Measurements from ENCODE around the gene STARD13.
A peak's percentile ranks its signal among the peaks of the same experiment; 100 is the strongest.
"Not testable (repeated sequence)": the region's sequence is repeated elsewhere in the genome, so short reads cannot be mapped to it uniquely, and the experiment has no call there.

STARD13 gene

DNA sequence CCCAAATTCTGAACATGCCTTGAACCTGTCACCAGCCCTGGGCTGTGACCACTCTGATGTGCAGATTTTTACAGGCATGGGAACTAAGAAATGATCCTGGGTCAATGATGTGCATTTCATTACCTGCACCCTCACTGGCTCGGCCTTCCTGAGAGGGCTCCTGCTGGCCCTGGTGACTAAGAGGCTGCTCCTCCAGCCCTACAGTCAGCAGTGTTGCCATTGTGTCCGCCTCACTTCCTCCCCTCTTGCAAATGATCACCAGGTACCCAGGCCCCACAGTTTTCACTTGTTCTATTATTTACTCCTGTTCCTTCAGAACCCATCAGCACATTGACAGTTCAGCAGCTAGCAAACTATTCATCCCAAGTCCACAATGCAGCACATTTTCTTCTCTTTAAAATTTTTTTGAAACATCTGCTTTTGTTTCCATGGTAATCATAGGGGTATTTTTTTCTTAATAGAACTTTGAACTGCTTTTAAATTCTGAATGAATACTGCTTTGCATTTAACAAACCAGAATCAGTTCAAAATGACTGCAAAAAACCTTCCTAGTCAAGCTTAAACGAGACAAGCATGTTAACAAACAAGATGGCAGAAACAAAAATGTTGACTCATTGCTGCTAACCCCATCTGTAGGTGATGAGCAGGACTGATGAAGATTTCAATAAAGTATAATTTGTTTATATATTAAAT is 29.3 kb downstream of the STARD13 start:
- no peak for DNase-seq (ENCODE audit: low spot score)

DNA sequence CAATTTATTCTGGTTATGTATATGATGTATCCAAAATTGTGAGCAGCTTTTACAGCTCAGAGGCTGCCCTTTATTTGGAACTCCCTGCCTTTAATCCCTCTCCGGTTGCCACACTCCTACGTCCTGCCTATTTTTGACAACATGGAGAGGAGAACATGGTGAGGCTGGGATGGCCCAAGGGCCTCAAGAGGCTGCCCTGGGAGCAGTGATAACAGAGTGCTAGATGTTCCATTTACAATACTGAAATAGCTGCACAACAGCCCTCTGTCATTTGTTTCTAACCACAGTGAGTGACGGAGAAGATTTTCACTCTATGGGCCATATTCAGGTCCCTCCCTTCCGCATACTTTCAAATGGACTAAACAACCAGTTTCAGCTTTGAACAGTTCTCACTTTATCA is 33.4 kb downstream of the STARD13 start:
- no peak for DNase-seq (ENCODE audit: low spot score)

DNA sequence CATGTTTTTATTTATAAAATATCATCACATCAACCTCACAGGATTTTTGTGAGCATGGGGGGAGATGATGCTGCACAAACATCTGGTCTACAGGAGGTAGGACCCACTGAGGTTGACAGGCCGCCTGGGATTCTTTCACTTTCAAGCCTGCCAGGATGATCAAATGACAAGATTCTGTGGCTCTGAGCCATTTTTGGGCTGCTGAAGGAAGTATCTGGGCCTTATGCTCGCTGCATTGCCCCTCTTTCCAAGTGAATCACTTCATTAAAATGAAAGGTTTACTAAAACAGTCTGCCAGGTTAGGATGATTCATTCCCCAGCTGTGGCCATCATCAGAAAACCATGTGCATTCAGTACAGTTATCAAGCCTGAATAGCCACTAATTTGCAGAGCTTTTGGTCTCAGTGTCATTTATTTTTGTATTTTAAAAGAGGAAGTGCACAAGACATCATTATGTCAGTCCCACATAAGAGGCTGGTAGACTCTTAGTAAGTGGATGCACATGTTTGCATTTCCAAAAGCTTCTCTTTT is 34.4 kb downstream of the STARD13 start:
- no peak for DNase-seq (ENCODE audit: low spot score)

DNA sequence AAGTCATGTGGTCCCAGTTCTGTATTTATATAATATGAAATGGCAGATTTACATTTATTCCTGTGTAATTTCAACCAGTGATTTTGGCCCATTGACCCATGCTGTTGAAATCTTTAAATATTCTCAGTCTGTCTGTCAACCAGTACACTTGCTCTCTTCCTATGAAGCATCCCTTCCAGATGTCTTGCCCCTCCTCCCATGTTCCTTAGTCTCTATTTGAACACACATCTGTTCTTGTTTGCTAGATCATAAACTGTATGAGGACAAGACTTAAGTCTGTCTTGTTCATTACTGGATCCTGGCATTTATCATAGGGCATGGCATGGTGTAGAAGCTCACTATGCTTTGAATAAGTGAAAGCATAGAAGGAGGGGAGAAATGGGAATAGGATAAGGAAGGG is 34.9 kb downstream of the STARD13 start:
- DNase-seq (ENCODE audit: low spot score) = no peak

DNA sequence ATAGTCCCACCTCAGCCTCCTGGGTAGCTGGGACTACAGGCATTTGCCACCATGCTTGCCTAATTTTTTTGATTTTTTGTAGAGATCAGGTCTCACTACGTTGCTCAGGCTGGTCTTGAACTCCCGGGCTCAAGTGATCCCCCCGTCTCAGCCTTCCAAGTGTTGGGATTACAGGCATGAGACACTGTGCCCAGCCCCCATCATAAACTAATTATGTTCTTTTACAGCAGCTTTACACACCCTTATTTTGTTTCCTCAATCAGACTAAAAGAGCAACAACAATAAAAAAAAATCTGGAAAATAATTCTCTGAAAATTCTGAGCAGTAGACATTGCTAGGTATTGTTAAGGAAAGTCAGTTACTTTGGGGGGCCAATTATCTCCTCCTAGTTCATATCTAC is 35.7 kb downstream of the STARD13 start:
- DNase-seq (ENCODE audit: low spot score) = no peak

DNA sequence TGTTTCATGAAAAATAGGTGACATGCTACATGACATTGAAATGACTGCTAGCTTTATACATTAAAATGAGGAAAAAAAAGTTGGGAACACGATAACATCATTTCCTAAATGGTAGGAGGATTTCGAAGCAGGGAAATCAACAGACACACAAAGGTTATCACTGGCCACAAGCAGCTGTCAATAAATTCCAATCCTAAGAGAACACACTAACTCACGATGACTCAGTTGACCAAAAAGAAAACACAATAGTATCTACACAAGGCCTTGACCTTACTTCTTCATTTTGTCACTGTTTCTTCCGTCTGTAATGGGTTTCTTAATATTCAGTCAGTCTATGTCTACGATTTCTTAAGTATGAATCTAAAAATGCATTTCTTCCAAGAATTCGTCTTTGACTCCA is 36.5 kb downstream of the STARD13 start:
- DNase-seq (ENCODE audit: low spot score) = no peak

DNA sequence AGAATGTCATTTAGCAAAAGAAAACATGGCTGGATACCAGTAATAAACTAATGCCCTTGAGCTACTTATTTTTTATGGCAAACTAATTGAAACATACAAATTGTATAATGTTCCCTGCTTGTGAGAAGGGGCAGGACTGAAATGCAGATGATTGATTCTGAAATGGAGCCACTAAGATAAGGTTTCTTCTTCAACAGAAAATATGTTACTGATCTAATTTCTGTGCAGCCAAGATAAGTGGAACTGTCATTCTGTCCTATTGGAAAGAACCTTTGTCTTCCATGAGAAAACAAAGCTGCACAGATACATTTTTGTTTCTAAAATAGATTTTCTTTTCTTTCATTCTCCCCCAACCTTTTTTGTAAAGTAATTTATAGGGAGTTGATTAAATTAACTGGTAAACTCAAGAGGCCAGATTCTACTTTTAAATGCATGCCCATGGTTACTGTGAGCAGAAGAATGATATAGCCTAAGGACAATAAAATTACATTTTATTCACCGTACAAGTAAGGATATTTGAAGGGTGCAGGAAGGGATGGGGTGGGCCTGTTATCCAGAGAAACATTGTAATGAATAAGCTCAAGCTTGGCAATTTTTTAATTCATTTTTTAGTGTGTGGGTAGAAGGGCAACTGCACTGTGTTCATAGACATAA is 39.9 kb downstream of the STARD13 start:
- DNase-seq (ENCODE audit: low spot score) = no peak

DNA sequence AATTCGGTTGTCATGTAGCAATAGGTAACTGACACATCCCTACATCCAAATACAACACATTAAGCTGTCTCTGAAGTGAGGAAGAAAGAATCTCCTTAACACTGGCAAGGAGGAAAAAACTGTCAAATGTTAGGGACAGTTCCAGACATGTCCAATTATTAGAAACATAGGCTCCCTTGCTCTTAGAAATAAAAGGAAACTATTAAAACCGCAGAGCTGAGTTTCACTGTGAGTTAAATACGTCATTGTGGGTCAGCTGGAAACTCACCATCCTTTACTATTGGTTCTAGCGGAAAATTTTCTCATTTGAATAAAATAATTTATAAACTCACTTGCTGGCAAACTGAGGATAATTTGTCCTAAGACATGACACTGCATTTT is 40.7 kb downstream of the STARD13 start:
- no peak for DNase-seq (ENCODE audit: low spot score)

DNA sequence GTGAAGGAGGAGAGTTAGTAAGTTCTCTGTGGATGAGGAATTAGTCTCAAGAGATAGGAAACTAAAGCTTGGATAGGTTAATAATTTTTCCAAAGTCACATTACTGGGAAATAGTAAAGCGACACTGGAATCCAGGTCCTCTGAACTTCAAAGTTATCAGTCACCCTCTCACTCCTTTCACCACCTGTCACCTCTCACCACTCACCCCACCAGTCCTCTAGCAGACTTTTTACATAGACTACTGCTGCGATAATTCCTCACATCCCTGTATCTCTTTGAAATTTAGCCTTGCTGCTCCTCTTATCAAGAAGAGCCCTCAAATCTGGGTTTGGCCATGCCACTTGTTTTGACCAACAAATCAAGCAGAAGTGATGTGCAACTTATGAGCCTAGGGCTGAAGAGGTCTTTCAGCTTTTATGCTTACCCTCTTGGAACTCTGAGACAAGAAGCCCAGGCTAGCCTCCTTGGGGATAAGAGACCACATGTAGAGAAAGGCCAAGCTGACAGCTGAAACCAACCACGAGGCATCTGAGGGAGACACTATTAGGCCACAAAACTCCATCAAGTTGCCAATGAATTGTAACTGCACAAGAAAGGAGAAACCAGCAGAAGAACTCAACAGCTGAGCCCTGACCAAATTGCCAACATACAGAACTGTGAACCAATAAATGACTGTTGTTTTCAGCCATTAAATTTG is 41.2 kb downstream of the STARD13 start:
- DNase-seq (ENCODE audit: low spot score) = no peak

DNA sequence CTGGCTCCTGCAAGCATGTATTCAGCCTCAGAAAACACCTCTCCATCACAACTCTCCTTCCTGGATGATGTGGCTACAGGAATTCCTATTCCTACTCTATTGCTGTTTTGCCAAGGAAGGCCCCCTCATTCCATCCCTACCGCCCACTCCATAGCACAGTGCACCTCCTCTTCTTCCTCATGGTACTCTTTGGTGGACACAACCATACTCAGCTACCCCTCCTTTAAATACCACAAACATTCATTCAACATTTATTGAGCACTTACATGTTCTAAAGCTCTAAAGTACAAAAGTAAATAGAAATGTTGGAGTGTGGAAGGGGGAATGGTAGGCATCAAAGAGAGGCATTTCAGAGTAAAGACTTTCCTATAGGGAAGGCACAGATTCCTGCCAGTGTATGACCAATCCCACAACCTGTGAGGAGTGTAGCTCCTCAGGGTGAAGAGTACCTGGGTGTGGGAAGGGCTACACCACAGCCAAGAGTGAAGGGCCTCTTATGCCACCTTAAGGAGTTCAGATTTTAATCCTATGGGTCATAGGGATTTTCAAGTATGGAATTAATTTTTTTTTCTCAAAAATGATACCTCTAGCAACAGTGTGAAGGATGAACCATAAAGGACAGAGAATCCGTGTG is 42.5 kb downstream of the STARD13 start:
- no peak for DNase-seq (ENCODE audit: low spot score)

DNA sequence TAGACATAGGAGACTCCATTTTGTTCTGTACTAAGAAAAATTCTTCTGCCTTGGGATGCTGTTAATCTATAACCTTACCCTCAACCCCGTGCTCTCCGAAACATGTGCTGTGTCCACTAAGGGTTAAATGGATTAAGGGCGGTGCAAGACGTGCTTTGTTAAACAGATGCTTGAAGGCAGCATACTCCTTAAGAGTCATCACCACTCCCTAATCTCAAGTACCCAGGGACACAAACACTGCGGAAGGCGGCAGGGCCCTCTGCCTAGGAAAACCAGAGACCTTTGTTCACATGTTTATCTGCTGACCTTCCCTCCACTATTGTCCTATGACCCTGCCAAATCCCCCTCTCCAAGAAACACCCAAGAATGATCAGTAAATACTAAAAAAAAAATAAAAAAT is 43.2 kb downstream of the STARD13 start:
- not testable (repeated sequence) for DNase-seq (ENCODE audit: low spot score)

DNA sequence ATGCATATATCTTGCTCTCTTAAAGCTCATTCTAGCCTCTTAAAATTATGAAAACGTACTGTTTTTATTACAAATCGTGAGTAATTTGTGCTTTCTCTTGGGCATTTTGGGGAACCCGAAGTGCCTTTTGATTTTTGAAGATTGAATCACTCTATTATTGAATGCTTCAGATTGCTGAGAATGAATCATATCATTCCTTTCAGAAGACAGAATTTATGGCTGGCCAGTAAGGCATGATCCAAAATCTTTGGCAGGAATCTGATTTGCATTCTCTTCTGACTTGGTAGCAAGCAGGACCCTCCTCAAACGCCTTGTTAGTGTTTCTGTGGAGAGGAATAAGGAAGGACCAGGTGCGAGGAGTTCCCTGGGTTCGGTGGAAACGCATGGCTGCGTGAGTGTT is 49.5 kb downstream of the STARD13 start:
- DNase-seq (ENCODE audit: low spot score) = no peak

DNA sequence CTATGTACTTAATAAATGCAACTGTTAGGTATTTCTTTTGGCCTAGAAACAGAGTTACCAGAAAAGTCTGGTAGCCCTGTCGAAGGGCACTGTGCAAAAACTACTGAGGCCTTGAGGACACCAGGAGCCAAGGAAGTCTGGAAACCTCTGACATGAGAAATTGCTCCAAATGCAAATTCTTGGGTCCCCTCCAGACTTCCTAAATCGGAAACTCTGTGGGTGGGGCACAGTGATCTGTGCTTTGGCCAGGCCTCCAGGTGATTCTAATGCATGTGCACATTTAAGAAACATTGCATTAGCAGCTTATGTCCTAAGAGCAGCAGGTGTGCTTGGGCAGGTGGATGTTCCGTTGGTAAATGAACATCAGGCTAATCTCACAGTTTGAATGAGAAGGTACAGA is 50.0 kb downstream of the STARD13 start:
- no peak for DNase-seq (ENCODE audit: low spot score)

DNA sequence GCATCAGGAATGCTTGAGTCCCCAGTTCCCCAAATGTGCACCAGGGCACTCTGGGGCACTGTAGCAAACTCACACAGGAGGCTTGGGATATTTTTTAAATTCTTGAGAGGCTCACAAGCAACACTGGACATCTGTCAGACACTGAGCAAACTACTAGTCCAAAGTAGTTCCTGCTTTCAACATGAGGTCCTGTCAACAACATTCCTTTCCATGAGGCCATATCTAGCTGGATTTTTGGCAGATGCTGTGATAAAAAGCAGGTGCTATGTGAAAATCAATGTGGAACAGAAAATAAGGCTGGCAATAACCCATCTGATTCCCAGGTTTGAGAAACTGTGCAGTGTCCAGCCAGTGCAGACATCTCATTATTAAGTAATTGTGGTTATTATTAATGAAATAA is 50.5 kb downstream of the STARD13 start:
- no peak for DNase-seq (ENCODE audit: low spot score)

DNA sequence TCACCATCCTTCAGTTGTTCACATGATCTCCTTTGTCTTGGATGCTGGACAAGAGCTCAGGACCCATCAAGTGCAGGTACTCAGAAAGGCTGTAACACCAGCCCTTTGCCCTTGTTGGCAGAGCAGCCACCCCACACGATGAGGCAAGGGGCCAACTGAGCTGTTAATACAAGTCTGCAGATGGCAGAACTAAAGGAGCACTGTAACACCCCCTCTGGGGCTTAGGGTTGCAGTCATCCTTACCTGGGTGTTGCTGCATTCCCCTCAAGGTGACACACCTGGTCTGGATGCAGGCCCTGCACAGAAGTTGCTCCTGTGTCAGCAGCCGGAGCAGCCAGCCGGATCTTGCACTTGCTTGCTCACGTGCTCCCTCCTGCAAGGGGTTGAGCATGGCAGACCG is 52.0 kb downstream of the STARD13 start:
- no peak for DNase-seq (ENCODE audit: low spot score)

DNA sequence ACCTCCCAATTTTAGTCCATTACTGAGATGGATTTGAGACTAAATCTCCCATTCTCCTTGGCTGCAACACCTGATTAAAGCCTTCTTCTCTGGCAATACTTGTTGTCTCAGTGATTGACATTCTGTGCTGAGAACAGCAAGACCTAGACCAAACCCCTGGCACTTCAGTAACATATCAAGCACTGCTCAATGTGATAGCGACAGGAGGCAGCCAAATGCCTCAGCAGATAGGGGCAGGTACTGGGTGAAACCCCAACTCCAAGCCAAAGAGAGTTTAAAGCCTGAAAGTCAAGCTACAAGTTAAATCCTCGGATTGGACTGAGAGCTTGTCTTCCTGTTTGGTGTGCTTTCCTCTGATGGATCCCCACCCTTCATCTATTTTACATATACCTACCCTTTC is 52.7 kb downstream of the STARD13 start:
- no peak for DNase-seq (ENCODE audit: low spot score)

DNA sequence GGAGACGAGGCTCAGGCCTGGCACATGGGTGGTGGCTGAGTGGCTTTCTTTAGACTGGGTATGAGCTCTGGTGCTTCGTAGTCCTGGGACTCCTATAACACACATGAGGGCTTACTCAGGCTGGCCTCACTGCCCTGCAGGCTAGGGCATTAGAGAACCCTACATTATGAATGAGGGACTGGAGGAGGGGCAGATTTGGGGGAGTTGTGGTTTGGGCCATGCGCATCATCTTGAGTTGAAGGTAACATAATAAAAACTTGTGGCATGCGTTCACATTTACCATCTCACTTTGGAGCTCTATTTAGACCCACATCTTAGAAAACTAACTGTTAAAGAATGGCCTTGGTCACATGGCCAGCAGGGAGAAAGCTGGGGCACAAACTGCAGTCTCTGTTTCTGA is 54.2 kb downstream of the STARD13 start:
- no peak for DNase-seq (ENCODE audit: low spot score)

DNA sequence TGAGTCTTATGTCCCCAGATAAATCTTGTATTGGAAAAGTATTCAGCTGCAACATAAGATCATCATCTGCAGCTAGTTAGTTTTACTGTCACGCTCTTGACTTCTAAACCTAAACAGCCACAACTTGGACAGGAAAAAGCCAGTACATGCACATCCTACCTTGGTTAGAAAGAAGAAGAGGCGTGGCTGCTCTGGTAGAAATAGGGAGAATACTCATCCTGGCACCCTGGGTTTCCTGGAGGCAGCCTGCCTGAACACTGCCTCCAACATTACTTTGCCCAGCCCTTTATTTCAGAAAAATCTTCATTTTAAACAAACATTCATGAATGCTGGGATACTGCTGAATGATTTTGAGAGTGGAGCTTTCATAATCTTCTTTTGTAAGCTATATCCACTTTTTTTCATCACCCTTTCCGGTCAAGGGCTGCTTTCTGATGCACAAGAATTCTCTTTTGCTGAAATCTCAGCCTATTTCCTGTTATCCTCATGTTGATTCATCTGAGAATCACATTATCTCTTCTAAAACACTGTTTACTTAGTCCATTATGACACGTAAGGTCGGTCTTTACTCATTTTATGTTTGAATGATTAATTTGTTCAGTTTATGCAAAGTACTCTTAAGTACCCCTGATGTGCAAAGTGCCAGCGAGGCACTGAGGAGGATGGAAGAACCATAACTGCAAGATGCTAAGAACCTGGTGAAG is 55.2 kb downstream of the STARD13 start:
- DNase-seq (ENCODE audit: low spot score) = no peak

DNA sequence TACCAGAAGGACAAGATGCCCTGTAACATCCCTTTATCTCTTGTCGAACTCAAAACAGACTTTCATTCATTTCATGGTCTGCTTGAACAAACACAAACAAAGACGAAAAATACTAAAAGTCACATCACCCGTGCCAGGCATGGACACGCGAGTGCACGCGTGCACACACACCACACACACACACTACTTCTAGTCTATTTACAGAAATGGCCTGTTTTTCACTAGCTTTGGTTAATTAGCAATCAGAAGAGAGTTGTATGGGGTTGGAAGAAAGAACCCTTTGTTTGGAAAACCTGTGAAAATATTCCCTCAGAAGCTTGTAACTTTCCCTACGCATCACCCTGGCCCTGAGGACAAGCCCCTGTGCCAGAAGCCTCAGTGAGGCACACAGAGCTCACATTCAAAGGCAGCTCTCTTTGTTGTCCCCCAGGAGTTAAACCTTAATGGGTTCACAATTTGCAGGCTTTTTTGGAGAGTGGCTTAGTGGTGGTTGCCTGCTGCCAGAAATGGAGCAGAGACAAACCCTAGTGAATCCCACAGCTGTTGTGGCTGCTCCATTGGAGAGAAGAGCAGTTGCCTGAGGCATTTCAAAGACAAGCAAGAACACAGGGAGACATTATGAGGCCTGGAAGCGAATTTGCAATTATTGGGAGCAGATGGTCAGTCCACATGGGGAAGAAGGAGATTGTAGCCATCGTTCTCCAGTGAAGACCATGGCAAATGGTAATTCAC is 55.9 kb downstream of the STARD13 start:
- DNase-seq (ENCODE audit: low spot score) = peak; percentile 31

DNA sequence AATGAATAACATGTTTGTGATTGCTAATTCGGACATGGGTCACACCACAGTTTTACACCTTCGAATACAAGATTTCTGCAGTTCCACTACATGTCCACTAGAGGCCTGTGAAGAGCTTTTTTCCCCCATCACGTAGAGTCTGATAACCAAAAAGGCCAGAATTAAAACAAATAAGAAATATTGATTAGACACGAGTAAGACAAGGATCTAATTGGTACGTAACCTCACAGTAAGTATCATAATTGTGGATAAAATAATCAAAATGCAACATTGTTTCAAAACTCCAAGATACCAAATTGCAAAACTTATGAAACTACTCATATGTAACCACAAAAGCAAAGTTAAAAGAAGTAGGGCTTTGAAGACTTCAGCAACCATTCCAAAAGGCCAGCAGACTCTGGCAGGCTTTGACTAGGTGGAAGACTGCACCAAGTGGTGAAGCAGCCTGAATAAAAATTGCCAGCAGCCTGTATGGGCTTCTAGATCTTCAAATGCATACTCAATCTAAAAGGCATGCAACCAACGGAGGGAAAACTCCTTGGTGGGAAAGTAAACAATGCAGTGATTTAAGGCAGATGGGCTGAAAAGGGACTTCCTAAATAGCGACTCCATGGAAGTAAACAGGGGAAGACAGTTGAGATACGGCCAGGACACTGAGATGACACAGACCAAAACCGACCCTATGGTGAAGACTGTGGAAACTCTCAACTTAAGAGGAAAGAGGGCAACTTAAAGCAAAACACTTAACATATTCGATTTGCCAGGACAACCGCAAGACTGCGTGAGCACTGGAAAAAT is 56.7 kb downstream of the STARD13 start:
- peak; percentile 26 for DNase-seq (ENCODE audit: low spot score)

All from HuH-7 (cell line).